Measurements from ENCODE around the gene BBIP1.
"Not testable (repeated sequence)": the region's sequence is repeated elsewhere in the genome, so short reads cannot be mapped to it uniquely, and the experiment has no call there.

The BBIP1 gene

GRCh38 chr10:110881905-110882304 lies 37.1 kb downstream of the BBIP1 start:
- no peak for DNase-seq

GRCh38 chr10:110881247-110881646 lies 37.7 kb downstream of the BBIP1 start:
- DNase-seq, result no peak

GRCh38 chr10:110880012-110880411 lies 39.0 kb downstream of the BBIP1 start:
- no peak for DNase-seq

- DNase-seq, result no peak
Measured at GRCh38 chr10:110876788-110877187, 42.2 kb downstream of the BBIP1 start.

- no peak for DNase-seq
Measured at GRCh38 chr10:110876000-110876399, 43.0 kb downstream of the BBIP1 start.

- no peak for DNase-seq
Measured at GRCh38 chr10:110873951-110874350, 45.0 kb downstream of the BBIP1 start.

- DNase-seq, result no peak
Measured at GRCh38 chr10:110872984-110873923, 45.7 kb downstream of the BBIP1 start.

- DNase-seq, result peak; percentile 3
Measured at GRCh38 chr10:110872145-110872983, 46.6 kb downstream of the BBIP1 start.

- DNase-seq, result peak; percentile 86
Measured at GRCh38 chr10:110871298-110872084, 47.5 kb downstream of the BBIP1 start, which contains the start of gene PDCD4. PDCD4 (plus strand) TSS chr10:110871928; CDS start chr10:110876028, 4,100 bp downstream.

- DNase-seq, result no peak
Measured at GRCh38 chr10:110870823-110871297, 48.1 kb downstream of the BBIP1 start.

GRCh38 chr10:110868981-110869380 lies 50.0 kb downstream of the BBIP1 start:
- no peak for DNase-seq

GRCh38 chr10:110867807-110868465 lies 51.0 kb downstream of the BBIP1 start:
- no peak for DNase-seq

GRCh38 chr10:110867011-110867806 lies 51.8 kb downstream of the BBIP1 start:
- DNase-seq, result not testable (repeated sequence)

- no peak for DNase-seq
Measured at GRCh38 chr10:110865809-110866482, 53.0 kb downstream of the BBIP1 start.

GRCh38 chr10:110865186-110865808 lies 53.7 kb downstream of the BBIP1 start:
- no peak for DNase-seq

- no peak for DNase-seq
Measured at GRCh38 chr10:110864662-110865140, 54.3 kb downstream of the BBIP1 start.

GRCh38 chr10:110863956-110864355 lies 55.0 kb downstream of the BBIP1 start:
- DNase-seq, result no peak

GRCh38 chr10:110863361-110863760 lies 55.6 kb downstream of the BBIP1 start:
- DNase-seq, result no peak

- DNase-seq, result no peak
Measured at GRCh38 chr10:110862961-110863360, 56.0 kb downstream of the BBIP1 start.
